Endothelial cell of umbilical vein (primary cell): ENCODE data around the gene SLC6A18. TPM values are rescaled to one million over a fixed set of nuclear protein-coding genes. Genes with fewer than 3 reads are reported as not detected.

ENCODE experiments used
- BruUV-seq: library from RNA; stranded (reverse); fragments of 400-500 nt; replicated peaks from 2 replicates; lab custom pipeline; 2021; lab: Mats Ljungman, UMichigan
- CTCF ChIA-PET: fragments of 300-600, 350-600 bp; sonication (Branson Sonifier 250); formaldehyde crosslinking; loops from one replicate; lab custom pipeline; 2021; ENCODE audit warnings: antibody characterized with exemption, inconsistent platforms; lab: Charles Lee
- POLR2A ChIA-PET: fragments of 300-600, 350-600 bp; sonication (Branson Sonifier 250); formaldehyde crosslinking; loops from one replicate; lab custom pipeline; 2021; ENCODE audit warnings: antibody characterized with exemption, inconsistent platforms; lab: Charles Lee
- DNase-seq: peaks from one replicate; pipeline ENCODE4 v3.0.0-alpha.2; 2011; ENCODE audit warnings: low read depth, low spot score
- FAIRE-seq: peaks from 2 replicates; lab custom pipeline; 2011; peaks lifted over from hg19 to GRCh38; lab: Jason Lieb, UNC
- H2AFZ ChIP-seq: 2 replicates; pipeline ENCODE4 v1.6.0; 2012; ENCODE audit warnings: low read depth, low read length, control low read depth, inconsistent platforms
- H3K27ac ChIP-seq: 2 replicates; pipeline ENCODE4 v1.5.1; 2011; ENCODE audit warnings: low read depth, mild to moderate bottlenecking, control low read depth, low read length, moderate library complexity; ENCODE audit not compliant: insufficient read depth
- H3K27me3 ChIP-seq, 2 experiments: 2 replicates each; pipeline versions ENCODE4 v1.6.0 to v1.6.1; 2011; ENCODE audit warnings: low read length in 2 of 2, mixed read lengths in 1 of 2; ENCODE audit not compliant: control insufficient read depth in 2 of 2, insufficient read depth in 2 of 2
- H3K36me3 ChIP-seq, 2 experiments: 2 replicates in 1 of 2; 3 replicates in 1 of 2; pipeline ENCODE4 v1.5.1; 2011; ENCODE audit warnings: low read length in 2 of 2, mild to moderate bottlenecking in 1 of 2, moderate library complexity in 1 of 2; ENCODE audit not compliant: control insufficient read depth in 2 of 2, insufficient read depth in 2 of 2; ENCODE audit errors: extremely low read depth in 1 of 2
- H3K4me1 ChIP-seq: 3 replicates; pipeline ENCODE4 v1.5.1; 2011; ENCODE audit warnings: mild to moderate bottlenecking, low read length; ENCODE audit not compliant: control insufficient read depth, insufficient read depth; ENCODE audit errors: extremely low read depth
- H3K4me2 ChIP-seq: 2 replicates; pipeline ENCODE4 v1.6.1; 2011; ENCODE audit warnings: low read length, control low read depth, mixed read lengths; ENCODE audit not compliant: insufficient read depth
- H3K4me3 ChIP-seq, 3 experiments: fragments of 200-600 bp in 1 of 3; sonication (generic), shearing (Covaris generic) in 1 of 3; replicated peaks in 1 of 3; 2 replicates each; pipeline ENCODE4 v1.5.1; 2011 to 2016; ENCODE audit warnings: control low read depth in 3 of 3, low read length in 3 of 3, mild to moderate bottlenecking in 2 of 3, inconsistent platforms in 1 of 3, low read depth in 1 of 3, moderate library complexity in 1 of 3; ENCODE audit not compliant: insufficient read depth in 1 of 3
- H3K79me2 ChIP-seq: 2 replicates; pipeline ENCODE4 v1.6.0; 2012; ENCODE audit warnings: low read length, inconsistent platforms; ENCODE audit not compliant: control insufficient read depth, insufficient read depth
- H3K9ac ChIP-seq: replicated peaks from 2 replicates; pipeline ENCODE3; 2011; ENCODE audit warnings: low read length, control low read depth; ENCODE audit not compliant: insufficient read depth; ENCODE audit errors: extremely low read depth
- H3K9me1 ChIP-seq: replicated peaks from 3 replicates; pipeline ENCODE4 v1.6.0; 2011; ENCODE audit warnings: mild to moderate bottlenecking, low read length; ENCODE audit not compliant: control insufficient read depth, insufficient read depth; ENCODE audit errors: extremely low read depth
- H3K9me3 ChIP-seq: replicated peaks from 2 replicates; pipeline ENCODE4 v1.5.1; 2012; ENCODE audit warnings: low read length, inconsistent platforms; ENCODE audit not compliant: control insufficient read depth, insufficient read depth
- H4K20me1 ChIP-seq: replicated peaks from 2 replicates; pipeline ENCODE3; 2011; ENCODE audit warnings: mild to moderate bottlenecking, low read length; ENCODE audit not compliant: control insufficient read depth, insufficient read depth; ENCODE audit errors: extremely low read depth
- EZH2 ChIP-seq: IDR thresholded peaks from 2 replicates; pipeline ENCODE4 v1.6.1; 2012; ENCODE audit warnings: borderline replicate concordance, low read depth, mild to moderate bottlenecking, moderate library complexity, low read length, inconsistent platforms; ENCODE audit not compliant: severe bottlenecking
- FOS ChIP-seq: IDR thresholded peaks from 2 replicates; pipeline ENCODE4 v1.6.1; 2011; ENCODE audit warnings: mild to moderate bottlenecking, low read length, moderate library complexity, borderline replicate concordance; ENCODE audit not compliant: insufficient read depth
- GATA2 ChIP-seq: IDR thresholded peaks from 2 replicates; pipeline ENCODE4 v1.7.0; 2011; ENCODE audit warnings: low read depth, mild to moderate bottlenecking, moderate library complexity, mixed read lengths, low read length; ENCODE audit not compliant: insufficient read length, insufficient read depth
- JUN ChIP-seq: IDR thresholded peaks from 2 replicates; pipeline ENCODE4 v1.6.1; 2011; ENCODE audit warnings: borderline replicate concordance, low read depth; ENCODE audit not compliant: insufficient read length, insufficient read depth
- MAX ChIP-seq: IDR thresholded peaks from 2 replicates; pipeline ENCODE4 v1.6.1; 2011; ENCODE audit not compliant: insufficient read depth, insufficient read length
- MYC ChIP-seq: IDR thresholded peaks from one replicate; pipeline ENCODE4 v1.6.1; 2011; ENCODE audit warnings: mild to moderate bottlenecking, low read depth, low read length
- POLR2A ChIP-seq: IDR thresholded peaks from 2 replicates; pipeline ENCODE4 v1.6.1; 2012; ENCODE audit warnings: low read depth, mild to moderate bottlenecking, control low read depth, low read length
- POLR2AphosphoS5 ChIP-seq: IDR thresholded peaks from 2 replicates; pipeline ENCODE4 v1.6.1; 2012; ENCODE audit warnings: low read depth, mild to moderate bottlenecking, control low read depth, low read length, moderate library complexity; ENCODE audit not compliant: insufficient read depth
- dilution Hi-C: fragments of 300-500 bp; cut with MboI; formaldehyde crosslinking; loops from one replicate; pipeline ENCODE4 v1.15.0; 2019; ENCODE audit warnings: low sequenced_read_pairs; ENCODE audit not compliant: extremely low pct_ligation_motif_present
- intact Hi-C: fragments of 100-400 bp; cut with micrococcal nuclease; formaldehyde crosslinking; loops from one replicate; pipeline ENCODE4 v1.10.0; 2022
- polyA plus RNA-seq, 4 experiments: library from polyadenylated mRNA; depleted of rRNA in 3 of 4; stranded (reverse) in 3 of 4; unstranded in 1 of 4; fragments of >200 nt; gene quantifications; 2 replicates each; pipeline versions ENCODE4 v1.2.1 to v1.2.3, GENCODE V29; 2011 to 2012; ENCODE audit warnings: missing spikeins in 1 of 4
- total RNA-seq: library from RNA; stranded (reverse); gene quantifications from 2 replicates; pipeline ENCODE4 v1.2.3, GENCODE V29; 2021
- TF ChIP-seq, protein P1 (sequence below), 2 donors: IDR thresholded peaks; 1 replicate in 1 of 2; 2 replicates in 1 of 2; pipeline ENCODE4 v1.5.1; 2011; ENCODE audit warnings: low read length in 2 of 2, mild to moderate bottlenecking in 2 of 2, moderate library complexity in 2 of 2, control low read depth in 1 of 2, inconsistent platforms in 1 of 2, low read depth in 1 of 2; ENCODE audit not compliant: insufficient read depth in 1 of 2; ENCODE audit errors: extremely low read depth in 1 of 2

Gene SLC6A18
- total and polyA plus RNA-seq, 2 donors (not counting 3 experiments of a cell fraction or from before 2014, with no cell fraction given), result not detected

DNA sequence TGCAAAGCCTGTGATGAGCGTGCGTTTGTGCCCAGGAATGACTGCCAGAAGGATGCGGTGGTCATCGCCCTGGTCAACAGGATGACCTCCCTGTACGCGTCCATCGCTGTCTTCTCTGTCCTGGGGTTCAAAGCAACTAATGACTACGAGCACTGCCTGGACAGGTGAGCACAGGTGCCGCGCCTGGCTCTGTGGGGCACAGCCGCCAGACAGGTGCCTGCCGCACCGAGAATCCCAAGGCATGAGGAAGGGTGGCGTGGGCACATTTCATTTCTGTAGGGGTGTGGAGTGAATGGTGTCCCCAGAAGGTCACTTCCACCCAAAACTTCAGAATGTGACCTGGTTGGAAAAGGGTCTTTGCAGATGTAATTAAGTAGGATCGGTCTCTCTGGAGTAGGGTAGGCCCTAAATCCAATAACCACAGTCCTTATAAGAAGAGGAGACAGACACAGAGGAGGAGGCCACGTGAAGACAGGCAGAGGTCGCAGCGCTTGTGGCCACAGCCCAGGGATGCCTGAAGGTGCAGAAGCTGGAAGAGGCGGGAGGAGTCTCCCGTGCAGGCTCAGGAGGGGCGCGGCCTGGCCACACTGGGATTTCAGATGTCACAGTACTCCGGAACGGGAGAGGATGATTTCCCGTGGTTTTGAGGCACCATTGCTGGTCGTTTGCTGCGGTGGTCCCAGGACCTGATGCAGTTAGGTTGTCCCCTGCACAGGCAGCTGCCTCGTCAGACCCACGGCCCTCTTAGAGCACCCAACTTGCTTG, 15.5 kb downstream of the SLC6A18 start:
- H2AFZ ChIP-seq, result no peak overlapping the region
- no peaks in the 10 kb centered on the region for H3K4me1 ChIP-seq
- no peaks in the 10 kb centered on the region for H4K20me1 ChIP-seq
- DNase-seq (no peak), FAIRE-seq (no peak)
- H3K27me3 ChIP-seq, result no peaks in the 10 kb centered on the region
- no peaks in the 10 kb centered on the region for H3K9me3 ChIP-seq
- intact Hi-C loops (no loop called here), dilution Hi-C loops (no loop called here)
- H3K9me1 ChIP-seq, result no peaks in the 10 kb centered on the region
- no TSS peak for BruUV-seq
- H3K4me2 ChIP-seq, result no peak overlapping the region
- H3K79me2 ChIP-seq, result no peaks in the 10 kb centered on the region
- CTCF ChIA-PET, result no interaction called here
- H3K9ac ChIP-seq, result no peak overlapping the region
- no peak overlapping the region for H3K4me3 ChIP-seq
- POLR2A ChIA-PET, result no interaction called here
- H3K36me3 ChIP-seq, result no peaks in the 10 kb centered on the region
- TF ChIP-seq GATA2 (no peak), MAX (no peak), FOS (no peak), POLR2A (no peak), POLR2AphosphoS5 (no peak), EZH2 (no peak), MYC (no peak), JUN (no peak)
- TF ChIP-seq, protein P1, sequence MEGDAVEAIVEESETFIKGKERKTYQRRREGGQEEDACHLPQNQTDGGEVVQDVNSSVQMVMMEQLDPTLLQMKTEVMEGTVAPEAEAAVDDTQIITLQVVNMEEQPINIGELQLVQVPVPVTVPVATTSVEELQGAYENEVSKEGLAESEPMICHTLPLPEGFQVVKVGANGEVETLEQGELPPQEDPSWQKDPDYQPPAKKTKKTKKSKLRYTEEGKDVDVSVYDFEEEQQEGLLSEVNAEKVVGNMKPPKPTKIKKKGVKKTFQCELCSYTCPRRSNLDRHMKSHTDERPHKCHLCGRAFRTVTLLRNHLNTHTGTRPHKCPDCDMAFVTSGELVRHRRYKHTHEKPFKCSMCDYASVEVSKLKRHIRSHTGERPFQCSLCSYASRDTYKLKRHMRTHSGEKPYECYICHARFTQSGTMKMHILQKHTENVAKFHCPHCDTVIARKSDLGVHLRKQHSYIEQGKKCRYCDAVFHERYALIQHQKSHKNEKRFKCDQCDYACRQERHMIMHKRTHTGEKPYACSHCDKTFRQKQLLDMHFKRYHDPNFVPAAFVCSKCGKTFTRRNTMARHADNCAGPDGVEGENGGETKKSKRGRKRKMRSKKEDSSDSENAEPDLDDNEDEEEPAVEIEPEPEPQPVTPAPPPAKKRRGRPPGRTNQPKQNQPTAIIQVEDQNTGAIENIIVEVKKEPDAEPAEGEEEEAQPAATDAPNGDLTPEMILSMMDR (IDR thresholded peaks at IDR 0.05; ENCODE audit: extremely low read depth in 1 of 2, insufficient read depth in 1 of 2, low read depth in 1 of 2, low read length in 2 of 2), result no peak
- H3K27ac ChIP-seq, result no peak overlapping the region
